CD4-positive, alpha-beta T cell treated with Interleukin-15 for 4 hours (primary cell): Measurements from ENCODE around the gene ALPI.

Source experiments
- DNase-seq: peaks from one replicate; pipeline ENCODE4 v3.0.0-alpha.2; 2020; ENCODE audit warnings: low spot score

ALPI gene

DNA sequence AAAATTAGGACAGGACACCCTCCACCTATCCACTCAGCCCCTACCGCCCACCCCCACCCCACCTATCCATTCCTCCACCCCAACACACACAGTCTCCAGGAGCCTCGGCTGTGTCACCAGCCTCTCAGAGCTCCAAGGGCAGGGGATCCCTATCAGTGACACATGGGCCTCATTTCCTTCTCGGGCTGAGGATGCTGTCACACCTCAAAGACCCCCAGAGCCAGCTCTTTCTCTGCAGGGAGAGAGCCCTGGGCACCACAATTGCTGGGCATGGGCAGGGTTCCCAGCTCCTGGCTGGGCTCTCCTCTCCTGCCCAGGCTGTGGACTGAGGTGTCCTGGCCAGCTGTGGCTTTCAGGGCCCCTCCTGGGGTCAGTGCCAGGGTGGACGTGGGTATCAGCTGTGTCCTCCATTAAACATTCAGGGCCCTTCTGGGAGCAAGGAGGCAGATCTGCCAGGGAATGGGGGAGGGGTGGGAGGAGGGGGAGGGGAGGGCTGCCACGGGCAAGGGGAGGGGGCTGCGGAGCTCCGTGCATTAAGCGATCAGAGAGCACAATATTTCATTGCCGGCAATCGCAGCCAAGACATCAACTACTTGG is 45.9 kb downstream of the ALPI start:
- no peak for DNase-seq

DNA sequence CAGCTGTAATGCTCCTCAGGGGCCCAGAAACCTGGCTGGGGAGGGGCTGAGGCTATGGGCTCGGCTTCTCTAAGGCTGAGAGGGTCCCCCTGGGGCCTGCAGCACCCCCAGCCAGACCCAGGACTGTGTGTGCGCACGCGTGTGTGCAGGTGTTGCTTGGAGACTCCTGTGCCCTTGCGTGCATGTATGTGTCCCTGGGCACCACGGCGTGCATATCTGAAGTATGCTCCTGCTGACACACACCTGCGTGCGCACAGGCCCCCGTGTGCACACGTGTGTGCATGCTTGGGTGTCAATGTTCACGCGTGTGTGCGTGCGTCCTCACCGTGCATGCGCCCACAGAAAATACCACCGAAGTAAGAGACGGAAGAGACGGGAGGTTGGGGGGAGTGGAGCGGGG is 46.6 kb downstream of the ALPI start:
- DNase-seq, result no peak

DNA sequence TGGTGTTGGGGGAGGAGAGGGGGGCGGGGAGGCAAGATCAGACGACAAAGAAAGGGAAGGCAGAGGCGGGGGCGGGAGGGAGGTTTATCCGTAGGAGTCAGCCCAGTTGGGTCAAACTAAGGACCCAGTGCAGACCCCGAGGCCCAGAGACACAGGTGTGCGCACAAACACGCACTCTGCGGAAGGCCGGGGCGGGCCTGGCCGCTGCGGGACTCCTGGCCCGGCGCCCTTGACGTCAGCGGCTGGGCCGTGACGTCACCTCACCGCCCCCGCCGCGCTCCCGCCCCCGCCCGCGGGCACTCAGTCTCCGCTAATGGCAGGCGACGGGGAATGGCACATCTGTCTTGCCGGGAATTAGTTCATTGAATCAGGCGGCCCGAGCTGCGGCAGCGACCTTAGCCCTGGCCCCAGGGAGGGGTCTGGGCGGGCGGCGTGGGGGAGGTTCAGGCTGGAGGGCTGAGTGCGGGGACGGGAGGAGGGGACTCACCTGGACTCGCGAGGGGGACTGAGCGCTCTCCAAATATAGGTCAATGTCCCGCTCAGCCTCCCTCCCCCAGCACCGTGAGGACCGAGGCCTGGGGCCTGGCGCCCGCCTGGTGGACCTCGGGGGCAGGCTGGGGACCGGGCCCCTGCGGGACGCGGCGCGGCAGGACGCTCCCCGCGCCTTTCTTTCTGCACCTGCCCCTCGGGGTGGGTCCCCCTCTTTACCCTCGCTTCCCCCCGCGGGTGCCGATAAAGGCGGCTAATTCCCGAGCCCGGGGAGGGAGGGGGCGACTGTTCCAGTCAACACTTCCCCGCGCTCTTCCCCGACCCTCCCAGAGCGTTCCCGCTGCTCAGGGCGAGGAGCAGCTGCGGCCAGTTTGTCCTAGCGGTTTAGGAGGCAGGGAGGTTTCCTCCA is 47.2 kb downstream of the ALPI start:
- DNase-seq, result no peak

GRCh38 chr2:232503809-232504323 is 47.9 kb downstream of the ALPI start:
- no peak for DNase-seq

GRCh38 chr2:232504438-232504837 is 48.5 kb downstream of the ALPI start:
- DNase-seq, result no peak

GRCh38 chr2:232505856-232506255 is 49.9 kb downstream of the ALPI start:
- no peak for DNase-seq

GRCh38 chr2:232506709-232507108 is 50.8 kb downstream of the ALPI start:
- no peak for DNase-seq

DNA sequence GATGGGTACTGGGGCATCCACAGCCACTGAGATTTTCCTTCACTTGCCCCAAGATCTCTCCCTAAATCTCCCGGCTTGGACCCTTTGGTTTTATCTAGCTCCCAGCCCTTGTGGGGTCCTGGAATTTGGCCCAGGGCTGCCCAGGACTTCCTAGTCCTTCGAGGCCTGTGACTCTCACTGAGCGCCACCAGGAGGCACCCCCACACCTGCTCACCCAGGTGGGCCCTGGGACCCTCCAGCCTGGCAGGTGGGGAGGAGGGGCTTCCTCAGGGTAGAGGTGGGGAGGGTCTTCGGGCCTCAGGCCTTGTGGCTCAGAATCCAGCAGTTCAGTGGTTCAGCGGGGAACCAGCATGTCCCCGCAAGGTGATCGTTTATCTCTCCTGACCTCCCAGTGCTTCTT is 52.3 kb downstream of the ALPI start:
- DNase-seq, result no peak
